Panc1 (cell line): ENCODE data around the gene LTC4S. TPM values are rescaled to one million over a fixed set of nuclear protein-coding genes. Genes with fewer than 3 reads are reported as not detected.

Experiments used
- ATAC-seq: fragments of 200-7000 bp; cut with Tn5 transposase; 2 replicates; pipeline ENCODE4 v1.9.1; 2020; ENCODE audit warnings: mild to moderate bottlenecking, moderate library complexity
- BruUV-seq: library from RNA; stranded (reverse); fragments of 400-500 nt; replicated peaks from 2 replicates; lab custom pipeline; 2021; lab: Mats Ljungman, UMichigan
- CTCF ChIA-PET: fragments of 300-600 bp; sonication (Branson Sonifier 250); formaldehyde crosslinking; loops from one replicate; lab custom pipeline; 2022; ENCODE audit warnings: antibody characterized with exemption; lab: Charles Lee
- POLR2A ChIA-PET: fragments of 300-600 bp; sonication (Branson Sonifier 250); formaldehyde crosslinking; loops from one replicate; lab custom pipeline; 2022; ENCODE audit warnings: antibody characterized with exemption; lab: Charles Lee
- DNase-seq: peaks from one replicate; pipeline ENCODE4 v3.0.0-alpha.2; 2010; ENCODE audit warnings: low read depth, low spot score
- H3K27ac ChIP-seq: 2 replicates; pipeline ENCODE4 v1.5.1; 2011; ENCODE audit warnings: mild to moderate bottlenecking, low read length, inconsistent platforms
- H3K27me3 ChIP-seq: fragments of 200-500 bp; sonication (Bioruptor generic); 2 replicates; pipeline ENCODE4 v1.6.0; 2014; ENCODE audit warnings: low read length, inconsistent platforms; ENCODE audit not compliant: control insufficient read depth, insufficient read depth
- H3K36me3 ChIP-seq: fragments of 200-500 bp; sonication (Bioruptor generic); 2 replicates; pipeline ENCODE4 v1.5.1; 2014; ENCODE audit warnings: inconsistent platforms, mild to moderate bottlenecking, low read length, moderate library complexity; ENCODE audit not compliant: control insufficient read depth, insufficient read depth
- H3K4me1 ChIP-seq: 2 replicates; pipeline ENCODE4 v1.5.1; 2011; ENCODE audit warnings: inconsistent platforms, mild to moderate bottlenecking, low read length, moderate library complexity; ENCODE audit not compliant: control insufficient read depth, insufficient read depth
- H3K4me3 ChIP-seq, 2 experiments: 2 replicates each; pipeline ENCODE4 v1.5.1; 2011 to 2012; ENCODE audit warnings: low read depth in 2 of 2, low read length in 2 of 2, mild to moderate bottlenecking in 2 of 2, inconsistent platforms in 1 of 2, moderate library complexity in 1 of 2
- H3K9me3 ChIP-seq: fragments of 200-500 bp; sonication (Bioruptor generic); 2 replicates; pipeline ENCODE4 v1.5.1; 2014; ENCODE audit warnings: low read depth, mild to moderate bottlenecking, inconsistent platforms, low read length, moderate library complexity; ENCODE audit not compliant: control insufficient read depth, insufficient read depth
- POLR2AphosphoS5 ChIP-seq: IDR thresholded peaks from 2 replicates; pipeline ENCODE4 v1.6.1; 2012; ENCODE audit warnings: mild to moderate bottlenecking, low read depth, low read length, moderate library complexity
- SIN3A ChIP-seq: IDR thresholded peaks from 2 replicates; pipeline ENCODE4 v1.6.1; 2012; ENCODE audit warnings: low read depth, mild to moderate bottlenecking, low read length, moderate library complexity, borderline replicate concordance; ENCODE audit not compliant: insufficient read depth
- TCF7L2 ChIP-seq: IDR thresholded peaks from 2 replicates; pipeline ENCODE4 v1.6.1; 2011; ENCODE audit warnings: mild to moderate bottlenecking, low read depth, low read length, inconsistent platforms
- in situ Hi-C: cut with HindIII; loops from 2 replicates; pipeline ENCODE4 v1.10.0; 2016; ENCODE audit warnings: low sequenced_read_pairs, low pct_unique_long_range_greater_than_20kb
- intact Hi-C: fragments of 100-400 bp; cut with micrococcal nuclease; formaldehyde crosslinking; loops from one replicate; pipeline ENCODE4 v1.10.0; 2022; ENCODE audit not compliant: unreplicated experiment
- total RNA-seq: library from RNA; stranded (reverse); gene quantifications from one replicate; pipeline ENCODE4 v1.2.1, GENCODE V29; 2021; ENCODE audit not compliant: unreplicated experiment
- TF ChIP-seq, protein P1 (sequence below): fragments of 450-650 bp; IDR thresholded peaks from 2 replicates; pipeline ENCODE4 v1.5.1; 2017; ENCODE audit warnings: mild to moderate bottlenecking
- TF ChIP-seq, protein P2 (sequence below), 2 experiments: IDR thresholded peaks; 2 replicates each; pipeline ENCODE4 v1.6.1; 2011 to 2012; ENCODE audit warnings: low read depth in 2 of 2, control low read depth in 1 of 2, low read length in 1 of 2, mild to moderate bottlenecking in 1 of 2, moderate library complexity in 1 of 2; ENCODE audit not compliant: insufficient read depth in 1 of 2

The LTC4S gene
- total RNA-seq, 1 experiment from 2014 or later: 0.69 TPM

DNA sequence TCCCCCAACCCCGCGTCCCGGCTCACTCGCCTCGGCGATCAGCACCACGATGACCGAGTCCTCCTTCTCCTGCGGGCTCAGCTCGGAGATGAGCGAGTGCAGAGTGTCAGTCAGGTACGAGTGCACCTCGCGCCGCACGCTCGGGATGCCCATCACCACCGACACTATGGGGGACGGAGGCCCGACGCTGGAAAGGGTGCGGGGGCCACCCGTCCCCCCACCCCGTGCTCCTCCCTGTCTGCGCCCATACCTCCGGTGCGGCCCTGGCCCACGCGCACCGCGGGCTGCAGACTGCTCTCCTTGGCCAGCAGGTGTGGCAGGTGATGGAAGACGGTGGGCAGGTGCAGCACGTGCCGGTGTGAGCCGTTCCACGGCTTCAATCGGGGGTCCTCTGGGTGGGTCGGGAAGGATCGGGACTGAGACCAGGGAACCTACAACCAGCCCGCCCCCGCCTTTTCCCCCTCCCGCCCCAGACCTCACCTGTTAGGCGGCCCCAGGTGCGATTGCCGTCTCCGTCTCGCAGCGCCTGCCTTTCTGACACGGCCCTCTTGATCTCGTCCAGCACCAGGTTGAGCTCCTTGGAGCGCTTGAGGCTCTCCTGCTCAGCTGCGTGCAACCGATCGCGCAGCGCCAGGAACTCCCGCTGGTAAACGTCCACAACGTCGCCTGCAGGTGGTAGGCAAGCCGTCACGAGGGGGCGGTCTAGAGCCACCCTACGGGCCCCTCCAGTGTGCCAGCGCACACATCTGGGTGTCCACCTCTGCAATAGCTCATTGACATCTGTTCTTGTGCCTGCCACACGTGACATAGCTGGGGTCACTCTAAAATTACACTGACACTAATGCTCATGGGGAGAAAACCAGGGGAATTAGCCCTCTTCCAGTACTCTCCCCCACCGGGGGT lies 7.8 kb downstream of the LTC4S start:
- no peaks in the 10 kb centered on the region for H3K9me3 ChIP-seq
- H3K4me3 ChIP-seq: no peak overlapping the region
- in situ Hi-C loops: no loop called here
- peak; percentile 45; the same call in 1 of the 2 replicates for TF ChIP-seq POLR2AphosphoS5
- no peak for TF ChIP-seq TCF7L2
- peak; percentile 59; the same call in 1 of the 2 replicates for TF ChIP-seq SIN3A
- TF ChIP-seq, protein P1, sequence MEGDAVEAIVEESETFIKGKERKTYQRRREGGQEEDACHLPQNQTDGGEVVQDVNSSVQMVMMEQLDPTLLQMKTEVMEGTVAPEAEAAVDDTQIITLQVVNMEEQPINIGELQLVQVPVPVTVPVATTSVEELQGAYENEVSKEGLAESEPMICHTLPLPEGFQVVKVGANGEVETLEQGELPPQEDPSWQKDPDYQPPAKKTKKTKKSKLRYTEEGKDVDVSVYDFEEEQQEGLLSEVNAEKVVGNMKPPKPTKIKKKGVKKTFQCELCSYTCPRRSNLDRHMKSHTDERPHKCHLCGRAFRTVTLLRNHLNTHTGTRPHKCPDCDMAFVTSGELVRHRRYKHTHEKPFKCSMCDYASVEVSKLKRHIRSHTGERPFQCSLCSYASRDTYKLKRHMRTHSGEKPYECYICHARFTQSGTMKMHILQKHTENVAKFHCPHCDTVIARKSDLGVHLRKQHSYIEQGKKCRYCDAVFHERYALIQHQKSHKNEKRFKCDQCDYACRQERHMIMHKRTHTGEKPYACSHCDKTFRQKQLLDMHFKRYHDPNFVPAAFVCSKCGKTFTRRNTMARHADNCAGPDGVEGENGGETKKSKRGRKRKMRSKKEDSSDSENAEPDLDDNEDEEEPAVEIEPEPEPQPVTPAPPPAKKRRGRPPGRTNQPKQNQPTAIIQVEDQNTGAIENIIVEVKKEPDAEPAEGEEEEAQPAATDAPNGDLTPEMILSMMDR: peak; percentile 92
- TF ChIP-seq, protein P2, sequence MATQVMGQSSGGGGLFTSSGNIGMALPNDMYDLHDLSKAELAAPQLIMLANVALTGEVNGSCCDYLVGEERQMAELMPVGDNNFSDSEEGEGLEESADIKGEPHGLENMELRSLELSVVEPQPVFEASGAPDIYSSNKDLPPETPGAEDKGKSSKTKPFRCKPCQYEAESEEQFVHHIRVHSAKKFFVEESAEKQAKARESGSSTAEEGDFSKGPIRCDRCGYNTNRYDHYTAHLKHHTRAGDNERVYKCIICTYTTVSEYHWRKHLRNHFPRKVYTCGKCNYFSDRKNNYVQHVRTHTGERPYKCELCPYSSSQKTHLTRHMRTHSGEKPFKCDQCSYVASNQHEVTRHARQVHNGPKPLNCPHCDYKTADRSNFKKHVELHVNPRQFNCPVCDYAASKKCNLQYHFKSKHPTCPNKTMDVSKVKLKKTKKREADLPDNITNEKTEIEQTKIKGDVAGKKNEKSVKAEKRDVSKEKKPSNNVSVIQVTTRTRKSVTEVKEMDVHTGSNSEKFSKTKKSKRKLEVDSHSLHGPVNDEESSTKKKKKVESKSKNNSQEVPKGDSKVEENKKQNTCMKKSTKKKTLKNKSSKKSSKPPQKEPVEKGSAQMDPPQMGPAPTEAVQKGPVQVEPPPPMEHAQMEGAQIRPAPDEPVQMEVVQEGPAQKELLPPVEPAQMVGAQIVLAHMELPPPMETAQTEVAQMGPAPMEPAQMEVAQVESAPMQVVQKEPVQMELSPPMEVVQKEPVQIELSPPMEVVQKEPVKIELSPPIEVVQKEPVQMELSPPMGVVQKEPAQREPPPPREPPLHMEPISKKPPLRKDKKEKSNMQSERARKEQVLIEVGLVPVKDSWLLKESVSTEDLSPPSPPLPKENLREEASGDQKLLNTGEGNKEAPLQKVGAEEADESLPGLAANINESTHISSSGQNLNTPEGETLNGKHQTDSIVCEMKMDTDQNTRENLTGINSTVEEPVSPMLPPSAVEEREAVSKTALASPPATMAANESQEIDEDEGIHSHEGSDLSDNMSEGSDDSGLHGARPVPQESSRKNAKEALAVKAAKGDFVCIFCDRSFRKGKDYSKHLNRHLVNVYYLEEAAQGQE (IDR thresholded peaks at IDR 0.05; ENCODE audit: insufficient read depth in 1 of 2, low read depth in 2 of 2, low read length in 1 of 2): no peak
- ATAC-seq: peak; percentile 59
- no TSS peak for BruUV-seq
- no peaks in the 10 kb centered on the region for H3K27me3 ChIP-seq
- intact Hi-C loops: no loop called here
- H3K4me1 ChIP-seq: peaks cover 33% of the 10 kb centered on the region
- POLR2A ChIA-PET: interaction anchor here (0.5 kb wide), 1 partner anchor 18 kb away, joined by 3 read pairs; no protein-coding TSS in a partner anchor
- H3K36me3 ChIP-seq: peaks cover 6% of the 10 kb centered on the region
- DNase-seq: no peak
- peak overlapping the region; percentile 72 for H3K27ac ChIP-seq
- CTCF ChIA-PET: interaction anchor here (1.0 kb wide), 3 partner anchors 10 to 28 kb away, joined by 3 to 12 read pairs (median 7); no protein-coding TSS in a partner anchor

DNA sequence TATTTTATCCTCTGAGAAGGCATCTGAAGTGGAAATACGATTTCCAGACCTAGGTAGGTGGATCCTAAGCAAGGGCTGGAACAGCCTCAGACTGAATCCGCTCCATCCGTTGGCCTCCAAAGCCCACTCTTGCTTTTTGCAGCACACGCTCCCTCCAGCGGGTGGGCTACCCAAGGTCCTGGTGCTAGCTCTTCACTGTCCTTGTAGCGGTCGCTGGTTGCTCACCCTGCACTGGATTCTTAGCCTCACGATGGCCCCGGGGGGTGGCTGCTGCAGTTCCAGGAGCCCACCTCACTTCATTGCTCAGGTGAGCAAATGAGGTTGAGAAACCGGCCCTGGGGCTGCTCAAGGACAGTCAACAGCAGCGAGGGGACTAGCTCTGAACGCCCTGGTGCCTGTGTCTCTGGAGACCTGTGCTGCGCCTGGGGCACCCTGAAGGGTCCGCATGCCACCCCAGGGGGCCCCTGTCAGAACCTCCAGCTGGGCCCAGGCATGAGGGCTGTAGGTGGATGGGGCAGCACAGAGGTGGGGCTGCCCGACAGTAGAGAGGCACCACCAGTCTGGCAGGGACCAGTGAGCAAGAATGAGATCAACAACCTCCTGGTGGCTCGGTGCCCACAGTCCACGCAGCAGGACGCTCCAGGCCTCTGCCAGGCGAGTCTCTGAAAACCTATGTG lies 8.6 kb downstream of the LTC4S start:
- ChIA-PET POLR2A (interaction anchor here (0.5 kb wide), 1 partner anchor 17 kb away, joined by 3 read pairs; no protein-coding TSS in a partner anchor), CTCF (interaction anchor here (1.0 kb wide), 3 partner anchors 9 to 27 kb away, joined by 3 to 12 read pairs (median 7); no protein-coding TSS in a partner anchor)
- ATAC-seq: no peak; the same call in 1 of the 2 replicates
- TF ChIP-seq, protein P1: no peak
- TF ChIP-seq POLR2AphosphoS5 (no peak), TCF7L2 (no peak), SIN3A (no peak)
- TF ChIP-seq, protein P2 (IDR thresholded peaks at IDR 0.05; ENCODE audit: insufficient read depth in 1 of 2, low read depth in 2 of 2, low read length in 1 of 2): no peak
- H3K9me3 ChIP-seq: no peaks in the 10 kb centered on the region
- intact Hi-C loops: no loop called here
- H3K27ac ChIP-seq: peak overlapping the region; percentile 72
- DNase-seq: no peak
- H3K4me1 ChIP-seq: peaks cover 30% of the 10 kb centered on the region
- in situ Hi-C loops: no loop called here
- BruUV-seq: no TSS peak
- no peaks in the 10 kb centered on the region for H3K27me3 ChIP-seq
- peaks cover 7% of the 10 kb centered on the region for H3K36me3 ChIP-seq
- H3K4me3 ChIP-seq: no peak overlapping the region
